Effector CD4-positive, alpha-beta T cell (primary cell): ENCODE data around the gene PLEKHM3.
"Not testable (repeated sequence)": the region's sequence is repeated elsewhere in the genome, so short reads cannot be mapped to it uniquely, and the experiment has no call there.

Experiments used
- DNase-seq: peaks from one replicate; pipeline ENCODE4 v3.0.0-alpha.2; 2020

PLEKHM3 gene

DNA sequence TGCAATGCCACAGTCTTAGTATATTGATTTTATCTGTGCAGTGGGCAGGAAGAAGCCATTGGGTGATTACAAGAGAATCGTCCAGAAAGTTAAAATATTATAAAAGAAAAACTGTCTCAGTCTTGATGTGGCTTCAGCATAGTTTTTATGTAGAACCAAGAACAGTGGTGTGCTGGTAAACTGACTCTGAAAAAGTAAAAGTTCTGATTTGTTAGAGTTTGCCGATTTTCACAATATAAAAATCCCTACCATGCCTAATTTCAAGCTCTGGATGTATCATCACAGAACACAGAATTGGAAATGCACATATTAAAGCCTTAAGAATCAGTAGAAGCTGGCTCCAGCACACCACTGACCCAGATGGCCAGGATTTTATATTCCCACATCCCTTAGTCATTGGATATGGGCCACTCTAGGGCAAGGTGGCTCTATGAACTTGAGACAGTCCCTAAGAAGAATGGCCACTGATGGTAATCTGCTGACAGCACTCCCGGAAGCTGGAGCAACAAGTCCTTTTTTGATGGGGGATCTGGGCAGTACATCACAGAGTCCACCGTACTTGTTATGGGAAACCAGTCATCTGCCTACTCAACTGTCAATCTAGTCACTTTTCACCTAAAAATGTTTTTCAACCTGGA is 9.3 kb upstream of the PLEKHM3 start:
- no peak for DNase-seq

- no peak for DNase-seq
These were observed 8.6 kb upstream of the PLEKHM3 start for GRCh38 chr2:208033701-208034502.

DNA sequence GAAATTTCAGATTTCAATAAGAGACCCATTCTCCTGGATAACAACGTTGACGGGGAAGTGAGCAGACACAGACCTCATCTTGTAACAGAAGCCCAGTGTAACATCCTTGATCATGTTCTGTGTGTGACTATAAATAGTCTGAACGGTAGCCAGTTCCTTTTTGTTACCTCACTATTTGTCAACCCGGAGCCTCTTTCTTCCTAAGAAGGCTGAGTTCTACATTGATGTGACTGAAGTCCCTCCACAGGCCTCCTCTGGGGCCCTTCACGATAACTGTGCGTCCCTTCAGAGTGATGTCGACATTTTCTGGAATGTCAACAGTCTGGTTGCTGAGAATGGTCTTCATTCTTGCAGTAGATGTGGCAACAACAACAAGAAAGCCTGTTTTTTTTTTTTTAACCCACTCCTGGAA is 6.3 kb upstream of the PLEKHM3 start:
- DNase-seq, result no peak

- peak; percentile 6 for DNase-seq
These were observed 472 bp upstream of the PLEKHM3 start for GRCh38 chr2:208025814-208026184.

DNA sequence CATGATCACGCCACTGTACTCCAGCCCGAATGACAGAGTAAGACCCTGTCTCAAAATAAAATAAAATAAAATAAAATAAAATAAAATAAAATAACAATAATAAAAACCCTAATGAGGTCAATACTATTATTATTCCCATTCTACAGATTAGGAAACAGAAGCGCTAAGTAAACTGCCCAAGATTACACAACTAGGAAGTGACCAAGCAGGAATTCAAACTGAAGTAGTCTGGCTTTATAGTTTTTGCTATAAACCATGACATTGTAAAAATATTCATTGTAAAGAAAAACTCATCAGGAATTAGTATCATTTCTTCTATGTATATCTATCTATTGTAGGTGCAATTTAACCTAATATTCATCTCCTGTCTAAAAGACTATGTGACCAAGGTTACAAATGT is 1.2 kb downstream of the PLEKHM3 start:
- no peak for DNase-seq

DNA sequence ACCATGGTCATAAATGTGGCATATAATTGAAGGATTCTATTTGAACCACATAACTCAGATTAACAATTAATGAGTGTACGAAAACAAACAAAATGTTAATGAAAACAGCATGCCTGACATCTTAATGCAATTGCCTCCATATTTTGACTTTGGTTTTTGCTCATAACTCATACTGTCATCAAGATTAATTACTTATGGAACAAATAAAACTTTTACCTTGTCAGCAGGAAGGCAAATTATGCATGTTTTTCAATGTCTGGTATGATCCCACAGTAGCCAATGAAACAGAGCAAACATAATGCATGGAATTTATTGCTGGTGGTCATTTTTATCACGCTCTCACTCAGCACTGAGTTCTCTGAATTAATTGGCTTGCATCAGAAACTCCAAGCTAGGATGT is 5.1 kb downstream of the PLEKHM3 start:
- no peak for DNase-seq

DNA sequence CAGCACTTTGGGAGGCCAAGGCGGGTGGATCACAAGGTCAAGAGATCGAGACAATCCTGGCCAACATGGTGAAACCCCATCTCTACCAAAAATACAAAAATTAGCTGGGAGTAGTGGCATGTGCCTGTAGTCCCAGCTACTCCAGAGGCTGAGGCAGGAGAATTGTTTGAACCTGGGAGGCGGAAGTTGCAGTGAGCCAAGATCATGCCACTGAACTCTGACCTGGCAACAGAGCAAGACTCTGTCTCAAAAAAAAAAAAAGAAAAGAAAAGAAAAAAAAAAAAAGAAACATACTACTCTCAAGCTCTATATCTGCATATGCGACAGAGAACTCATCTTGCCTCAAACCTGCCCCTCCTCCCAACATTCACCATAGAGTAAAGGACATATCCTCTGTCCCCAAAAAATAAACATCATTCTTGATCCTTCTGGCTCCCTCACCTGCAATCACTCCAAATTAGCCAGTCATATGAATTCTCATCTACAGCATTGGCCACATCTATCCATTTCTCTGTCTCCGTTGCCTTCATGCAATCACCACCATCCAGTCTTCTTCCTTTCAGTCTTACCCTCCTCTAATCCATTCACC is 7.1 kb downstream of the PLEKHM3 start:
- not testable (repeated sequence) for DNase-seq

GRCh38 chr2:208017721-208018120 is 7.6 kb downstream of the PLEKHM3 start:
- no peak for DNase-seq

- no peak for DNase-seq
These were observed 9.9 kb downstream of the PLEKHM3 start for GRCh38 chr2:208015475-208015874.

DNA sequence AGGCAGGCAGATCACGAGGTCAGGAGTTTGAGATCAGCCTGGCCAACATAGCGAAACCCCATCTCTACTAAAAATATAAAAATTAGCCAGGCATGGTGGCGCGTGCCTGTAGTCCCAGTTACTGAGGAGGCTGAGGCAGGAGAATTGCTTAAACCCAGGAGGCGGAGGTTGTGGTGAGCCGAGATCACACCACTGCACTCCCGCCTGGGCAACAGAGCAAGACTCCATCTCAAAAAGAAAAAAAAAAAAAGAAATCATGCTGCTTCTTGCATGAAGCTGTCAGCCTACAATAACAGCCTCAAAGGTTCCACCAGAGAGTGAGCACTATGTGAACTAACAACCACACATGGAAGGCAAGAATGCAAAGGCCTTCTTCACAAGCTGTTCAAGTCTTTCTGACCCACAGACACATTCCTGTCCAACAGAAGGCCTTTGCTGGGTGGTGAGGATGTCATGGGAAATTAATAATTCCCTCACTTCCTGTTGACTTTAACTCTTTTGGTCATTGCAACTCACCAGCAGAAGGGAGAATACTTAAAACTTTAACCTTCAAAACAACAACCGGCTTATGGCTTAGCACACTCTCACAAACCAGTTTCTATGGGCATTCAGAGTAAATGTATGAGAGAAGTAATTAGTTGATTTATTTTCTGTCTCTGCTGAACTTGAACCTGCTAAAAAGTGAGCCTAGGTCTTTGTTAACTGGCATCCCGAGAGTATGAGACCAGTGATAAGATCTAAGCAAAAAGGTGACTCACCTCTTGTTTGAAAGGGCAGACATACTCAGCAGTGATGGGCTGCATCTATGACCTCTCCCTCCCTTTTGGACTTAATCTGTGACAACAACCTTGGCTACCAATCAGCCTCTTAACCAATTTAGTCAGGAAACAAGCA is 11.8 kb downstream of the PLEKHM3 start:
- DNase-seq, result no peak

DNA sequence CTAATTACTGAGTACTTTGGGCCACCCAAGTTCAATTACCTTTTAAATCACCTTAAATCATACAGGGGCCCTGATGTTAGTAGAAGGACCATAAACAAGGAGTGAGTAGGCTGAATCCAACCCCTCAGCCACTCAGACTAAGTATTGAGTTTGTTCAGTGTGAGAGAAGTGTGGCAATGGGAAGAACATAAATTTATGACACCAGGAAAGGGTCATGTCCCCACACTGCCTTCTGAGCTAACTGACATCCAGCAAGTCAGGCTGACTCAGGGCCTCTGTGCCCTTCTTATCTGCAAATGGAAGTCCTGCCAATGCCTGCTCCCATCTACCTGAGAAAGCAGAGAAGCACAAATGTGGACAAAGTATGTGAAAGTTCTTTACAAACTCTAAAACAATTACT is 12.9 kb downstream of the PLEKHM3 start:
- no peak for DNase-seq

DNA sequence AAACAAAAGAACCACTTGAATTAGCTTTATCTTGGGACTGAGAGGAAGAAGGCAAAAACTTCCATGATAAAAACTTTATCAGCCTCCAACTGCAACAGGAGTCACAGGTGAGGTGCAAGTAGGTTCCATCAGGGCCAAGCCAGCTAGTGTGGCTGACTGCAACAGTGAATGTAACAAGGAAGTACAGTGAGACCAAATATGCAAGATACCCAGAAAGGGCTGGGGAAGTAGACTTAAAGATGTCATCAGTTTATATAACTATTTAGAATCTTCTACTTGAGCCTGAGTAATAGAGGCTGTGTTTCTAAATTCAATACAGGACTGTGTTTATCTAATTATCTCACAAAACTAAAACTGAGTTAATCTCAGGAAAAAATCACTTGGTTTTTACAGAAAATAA is 14.8 kb downstream of the PLEKHM3 start:
- no peak for DNase-seq

DNA sequence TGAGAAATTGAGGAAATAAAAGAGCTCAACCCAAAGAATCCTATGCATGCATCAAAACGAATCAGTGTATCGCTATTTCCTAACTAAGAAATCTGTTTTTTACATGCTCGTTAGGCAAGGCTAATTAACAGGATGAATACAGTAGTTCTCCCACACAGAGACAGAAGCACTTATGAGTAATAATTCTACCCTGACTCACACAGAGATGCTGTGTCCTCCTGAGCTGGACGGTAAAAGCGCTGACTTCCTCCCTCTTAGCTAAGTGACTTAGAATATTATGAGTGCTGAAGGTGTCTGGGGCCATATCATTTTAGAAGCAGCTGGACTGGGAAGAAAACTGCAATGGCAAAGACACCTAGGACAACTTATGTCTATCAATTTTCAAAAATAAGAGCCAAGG is 18.5 kb downstream of the PLEKHM3 start:
- DNase-seq, result no peak

DNA sequence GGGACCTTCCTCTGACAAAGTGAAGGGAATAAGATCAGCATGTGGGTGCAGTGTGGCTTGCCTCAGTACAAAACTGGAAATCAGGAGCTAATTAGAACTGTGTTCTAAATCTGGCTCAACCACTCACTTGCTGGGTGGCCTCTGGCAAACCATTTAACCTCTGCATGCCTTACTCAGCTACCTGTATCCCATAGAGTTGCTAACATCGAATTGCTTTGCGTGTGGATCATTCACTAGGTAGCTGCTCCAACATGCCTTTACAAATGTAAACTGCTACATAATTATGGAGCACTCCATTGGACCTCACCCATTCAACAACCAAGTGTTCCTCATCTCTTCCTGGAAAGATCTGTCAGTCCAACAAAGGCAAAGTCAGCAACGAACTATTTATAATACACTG is 19.0 kb downstream of the PLEKHM3 start:
- DNase-seq, result no peak

GRCh38 chr2:208001924-208002323 is 23.4 kb downstream of the PLEKHM3 start:
- DNase-seq, result no peak

GRCh38 chr2:208000701-208001395 is 24.5 kb downstream of the PLEKHM3 start:
- no peak for DNase-seq

DNA sequence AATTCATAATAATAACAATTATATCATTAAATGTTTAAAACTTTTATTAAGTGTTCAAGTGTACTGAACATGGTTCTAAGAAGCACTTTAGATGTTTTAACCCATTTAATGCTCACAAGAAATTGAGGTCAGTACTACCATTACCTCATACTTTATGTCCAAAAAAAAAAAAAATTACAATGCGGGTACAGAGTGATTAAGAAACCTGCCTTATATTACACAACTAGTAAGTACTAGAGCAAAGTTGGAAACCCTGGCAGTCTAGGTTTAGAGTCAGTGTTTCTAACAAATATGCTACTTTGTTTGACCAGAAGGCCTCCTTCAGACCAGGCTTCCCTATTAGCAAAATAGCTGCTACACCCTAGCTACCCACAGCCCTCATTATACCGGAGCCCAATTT is 28.5 kb downstream of the PLEKHM3 start:
- DNase-seq, result no peak

- no peak for DNase-seq
These were observed 29.4 kb downstream of the PLEKHM3 start for GRCh38 chr2:207995887-207996286.

DNA sequence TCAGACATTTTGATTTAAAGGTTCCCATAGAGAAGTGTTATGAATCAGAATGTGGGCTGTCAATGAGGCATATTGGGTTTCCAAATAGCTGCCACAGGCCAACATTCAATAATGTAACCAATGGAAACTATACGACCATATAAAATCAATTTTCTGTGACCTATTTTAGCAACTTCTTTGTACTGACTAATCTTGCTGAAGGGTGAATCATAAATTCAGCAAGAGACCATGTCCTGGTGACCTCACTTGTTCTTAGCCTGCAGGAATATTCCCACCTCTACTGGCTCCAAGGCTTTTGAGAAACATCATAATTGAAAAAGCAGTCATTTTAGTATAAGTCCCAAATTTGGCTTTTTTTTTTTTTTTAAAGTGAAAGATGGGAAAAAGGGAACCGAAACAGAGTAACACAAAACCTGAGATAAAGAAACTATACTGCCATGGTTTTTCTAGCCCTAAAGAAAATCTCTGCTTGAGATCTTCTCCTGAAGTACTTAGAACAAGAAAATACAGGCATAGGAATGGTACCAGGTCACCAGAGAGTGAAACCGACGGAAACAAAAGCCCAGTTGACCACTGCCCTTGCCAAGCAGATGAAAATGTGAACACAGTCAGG is 32.1 kb downstream of the PLEKHM3 start:
- no peak for DNase-seq

- DNase-seq, result no peak
These were observed 33.4 kb downstream of the PLEKHM3 start for GRCh38 chr2:207991944-207992343.

DNA sequence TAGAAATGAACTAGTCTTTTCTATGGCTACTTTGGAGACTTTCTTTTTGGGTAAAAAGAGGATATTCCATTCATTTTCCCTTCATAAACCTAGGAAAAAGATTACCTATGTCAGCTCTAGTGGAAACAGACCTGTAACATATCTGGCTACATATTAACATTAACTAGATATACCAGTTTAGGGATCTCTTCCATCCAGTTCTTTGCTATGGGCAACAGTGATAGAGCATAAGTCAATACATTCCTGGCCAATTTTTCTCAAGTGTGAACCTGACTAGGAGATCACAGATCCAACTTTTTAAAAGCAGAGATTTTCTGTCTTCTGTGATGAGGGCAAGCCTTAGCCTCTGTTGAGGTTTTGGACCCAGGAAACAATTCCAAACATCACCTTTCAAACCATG is 34.5 kb downstream of the PLEKHM3 start:
- no peak for DNase-seq

DNA sequence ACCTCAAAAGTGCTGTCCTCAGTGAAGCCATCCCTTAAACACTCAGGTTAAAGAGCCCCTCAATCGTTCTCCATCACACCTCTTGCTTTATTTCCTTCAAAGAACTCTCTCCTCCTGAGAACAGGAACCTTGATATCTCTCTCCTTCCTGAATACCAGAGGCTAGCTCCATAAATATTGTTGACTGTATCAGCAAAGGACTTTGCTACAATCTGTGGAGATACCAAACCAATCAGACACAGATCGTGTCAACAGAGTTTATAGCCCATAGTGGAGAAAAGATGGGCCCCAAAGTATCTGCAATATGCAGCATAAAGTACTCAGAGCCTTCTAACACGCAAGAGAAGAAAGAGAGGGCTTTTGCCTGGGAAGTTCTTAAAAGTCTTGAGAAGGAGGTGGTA is 36.4 kb downstream of the PLEKHM3 start:
- no peak for DNase-seq
